Measurements from ENCODE around the gene DDOST.

DNA sequence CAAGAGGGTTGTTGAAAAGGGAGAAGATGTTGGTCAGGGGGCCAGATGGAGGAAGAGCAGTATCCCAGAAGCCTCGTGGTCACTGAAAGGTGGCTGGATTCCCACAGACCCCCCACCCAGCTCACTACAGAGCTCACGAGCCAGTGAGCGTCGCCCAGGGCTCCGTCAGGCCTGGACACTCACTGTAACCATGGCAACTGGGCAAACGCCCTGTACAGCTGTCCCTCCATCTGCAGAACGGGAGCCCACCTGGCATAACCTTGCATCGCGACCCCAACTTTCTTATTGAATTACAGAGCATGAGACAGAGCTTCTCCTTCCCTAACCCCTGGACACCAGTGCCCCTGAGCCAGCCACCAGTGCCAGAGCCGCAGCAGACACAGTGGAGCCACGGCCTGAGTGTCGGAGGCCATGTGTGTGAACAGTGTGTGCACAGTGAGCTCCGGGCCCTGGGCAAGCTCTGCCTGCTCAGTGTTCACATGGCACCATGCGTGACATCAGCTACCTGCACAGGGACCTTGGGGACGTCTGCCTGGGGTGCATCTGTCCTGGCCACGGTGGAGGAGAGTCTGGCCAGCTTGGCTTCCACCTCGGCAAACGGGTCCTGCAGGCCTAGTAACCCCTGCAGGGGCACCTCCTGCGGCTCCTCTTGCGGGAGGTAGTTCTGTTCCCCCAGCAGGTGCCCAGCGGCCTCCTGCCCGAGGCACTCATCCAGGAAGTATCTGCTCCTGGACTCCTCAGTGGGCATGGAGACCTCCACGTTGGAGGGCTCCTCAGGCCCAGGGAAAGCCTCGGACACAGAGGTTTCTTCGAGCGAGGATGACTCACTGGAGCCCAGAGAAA is 25.9 kb upstream of the DDOST start:
- TF ChIP-seq GATA2 (IDR thresholded peaks at IDR 0.05; ENCODE audit: low read depth, low read length) (no peak), GATA3 (IDR thresholded peaks at IDR 0.05; ENCODE audit: low read depth, low read length) (no peak)

All from SH-SY5Y (cell line).